ENCODE results near the gene ATAD3B.
"Not testable (repeated sequence)": the region's sequence is repeated elsewhere in the genome, so short reads cannot be mapped to it uniquely, and the experiment has no call there.

GRCh38 chr1:1512425-1512824 is 40.9 kb downstream of the ATAD3B start:
- not testable (repeated sequence) for TF ChIP-seq CTCF (IDR thresholded peaks at IDR 0.05 in 2 of 3, conservative IDR thresholded peaks at IDR 0.05 in 1 of 3; ENCODE audit: control insufficient read depth in 2 of 3, extremely low read depth in 1 of 3, insufficient read depth in 1 of 3, low read depth in 3 of 3, low read length in 3 of 3); CBX5 (IDR thresholded peaks at IDR 0.05; ENCODE audit: low read depth); ZNF274 (IDR thresholded peaks at IDR 0.05; ENCODE audit: insufficient read depth, insufficient read length); SMARCA5 (IDR thresholded peaks at IDR 0.05); POLR2A (IDR thresholded peaks at IDR 0.05; ENCODE audit: low read depth, low read length); USF2 (IDR thresholded peaks at IDR 0.05; ENCODE audit: borderline replicate concordance, low read depth, low read length); HSF1 (IDR thresholded peaks at IDR 0.05; ENCODE audit: low read depth, low read length); EGR1 (IDR thresholded peaks at IDR 0.05; ENCODE audit: borderline replicate concordance in 1 of 2, low read depth in 2 of 2, low read length in 2 of 2); ASH2L (IDR thresholded peaks at IDR 0.05; ENCODE audit: borderline replicate concordance, low read depth)
